GM12891 (cell line): Measurements from ENCODE around the gene PTPRT.

Experiments used
- DNase-seq: peaks from one replicate; pipeline ENCODE4 v3.0.0; 2011; ENCODE audit warnings: low spot score; ENCODE audit not compliant: insufficient read length
- FAIRE-seq: peaks from 2 replicates; lab custom pipeline; 2011; peaks lifted over from hg19 to GRCh38; lab: Jason Lieb, UNC
- PAX5 ChIP-seq: IDR thresholded peaks from 2 replicates; pipeline ENCODE4 v1.6.1; 2011; ENCODE audit warnings: low read length, moderate library complexity, mild to moderate bottlenecking; ENCODE audit not compliant: insufficient read depth, severe bottlenecking
- POLR2A ChIP-seq: IDR thresholded peaks from 2 replicates; pipeline ENCODE4 v1.6.1; 2011; ENCODE audit warnings: low read depth, low read length, control low read depth
- POLR2AphosphoS5 ChIP-seq: IDR thresholded peaks from 2 replicates; pipeline ENCODE4 v1.6.1; 2011; ENCODE audit warnings: low read depth, low read length, control low read depth
- POU2F2 ChIP-seq: IDR thresholded peaks from 2 replicates; pipeline ENCODE4 v1.6.1; 2011; ENCODE audit warnings: low read depth, mild to moderate bottlenecking, control low read depth, low read length, moderate library complexity
- SPI1 ChIP-seq: IDR thresholded peaks from 2 replicates; pipeline ENCODE4 v1.6.1; 2011; ENCODE audit warnings: low read depth, low read length, control low read depth
- TAF1 ChIP-seq: IDR thresholded peaks from 2 replicates; pipeline ENCODE4 v1.6.1; 2011; ENCODE audit warnings: low read depth, low read length, control low read depth

Gene PTPRT

DNA sequence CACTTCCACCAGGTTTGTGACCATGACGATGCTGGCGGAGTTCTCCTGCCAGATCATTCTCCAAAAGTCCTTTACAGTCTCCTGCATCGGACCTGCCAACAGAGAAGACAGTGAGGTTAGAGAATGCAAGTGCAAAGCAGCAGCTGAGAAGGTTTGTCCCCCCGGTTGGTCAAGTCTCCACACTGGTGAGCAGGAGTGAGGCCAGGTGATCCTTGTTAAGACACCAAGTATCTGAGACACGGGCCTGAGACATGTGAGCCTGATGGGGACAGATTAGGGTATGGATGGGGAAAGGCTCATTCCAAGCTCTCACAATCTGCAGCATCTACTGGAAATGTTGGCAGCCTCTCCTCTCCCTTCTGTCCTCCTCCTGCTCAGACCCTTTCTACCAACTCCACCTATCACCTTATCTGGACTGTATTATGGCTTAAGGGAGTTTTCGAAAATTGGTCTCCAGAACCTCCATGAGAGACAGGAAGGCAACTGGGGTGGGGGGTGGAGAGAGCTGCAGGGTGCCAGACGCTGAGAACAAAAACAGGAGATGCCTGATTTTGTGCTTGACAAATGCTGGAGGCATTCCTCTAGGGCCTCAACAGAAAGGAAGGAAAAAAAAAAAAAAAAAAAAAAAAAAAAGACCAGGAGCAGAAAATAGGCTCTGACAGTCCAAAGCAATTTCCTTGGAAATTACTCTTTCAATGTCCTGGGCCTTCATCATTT, 1071.1 kb downstream of the PTPRT start:
- DNase-seq (no peak), FAIRE-seq (no peak)
- TF ChIP-seq POU2F2 (no peak), SPI1 (no peak), PAX5 (no peak)

DNA sequence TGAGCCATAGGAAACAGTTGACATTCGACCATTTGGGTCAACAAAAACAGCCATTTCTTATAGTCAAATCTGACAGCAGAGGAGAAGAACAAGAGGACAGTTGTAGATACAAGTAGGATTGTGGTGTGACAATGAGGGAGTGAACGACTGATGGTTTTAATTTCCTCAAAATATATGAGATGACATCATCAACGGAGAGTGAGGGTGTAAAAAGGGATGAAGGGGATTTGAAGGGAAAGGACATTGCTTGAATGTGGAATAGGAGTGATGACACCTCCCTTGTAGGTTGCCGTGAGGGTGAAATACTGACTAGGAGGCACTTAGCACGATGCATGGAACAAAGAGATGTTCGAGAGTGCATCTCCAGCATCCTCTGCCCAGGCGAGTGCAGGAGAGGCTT, 1071.7 kb downstream of the PTPRT start:
- TF ChIP-seq POLR2A: no peak
- no peak for TF ChIP-seq SPI1
- TF ChIP-seq POLR2AphosphoS5: no peak
- DNase-seq: no peak
- no peak for FAIRE-seq

DNA sequence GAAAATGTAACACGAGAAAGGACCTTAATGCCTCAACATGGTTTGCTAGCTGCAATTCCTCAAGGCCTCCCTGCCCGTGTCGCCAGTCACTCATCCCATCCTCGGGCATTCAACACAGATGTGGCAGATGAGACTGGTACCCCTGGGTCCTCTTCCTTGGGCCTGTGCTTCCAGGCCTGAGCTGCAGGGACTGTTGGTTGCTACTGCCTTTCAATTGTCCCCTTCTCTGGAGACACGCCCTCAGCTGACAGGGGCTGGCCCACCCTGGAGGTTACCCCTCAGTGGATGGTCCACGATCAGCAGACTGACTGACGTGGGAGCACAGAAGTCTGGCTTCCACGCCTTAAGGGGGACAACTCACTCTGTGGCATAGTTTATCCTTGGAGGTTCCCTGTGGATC, 1076.5 kb downstream of the PTPRT start:
- TF ChIP-seq SPI1 (no peak), POLR2AphosphoS5 (no peak), PAX5 (no peak), TAF1 (no peak), POU2F2 (no peak), POLR2A (no peak)
- FAIRE-seq (no peak), DNase-seq (no peak)

DNA sequence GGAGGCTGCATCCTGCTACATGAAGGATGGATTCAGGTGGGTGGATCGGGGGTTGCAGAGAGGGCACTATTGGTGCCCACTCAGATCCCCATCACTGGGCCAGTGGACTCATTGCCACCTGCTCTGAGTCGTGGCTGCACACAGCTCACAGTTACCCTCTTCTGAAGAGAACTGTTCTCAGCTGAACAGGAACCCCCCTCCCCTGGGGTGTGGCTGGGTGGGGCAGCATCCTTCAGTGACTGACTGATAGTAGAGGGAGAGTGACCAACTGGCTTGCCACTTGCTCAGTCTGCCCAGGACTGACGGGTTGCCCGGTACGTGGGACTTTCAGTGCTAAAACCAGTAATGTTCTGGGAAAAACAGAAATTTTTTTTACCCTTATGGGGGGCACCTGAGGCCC, 1077.5 kb downstream of the PTPRT start:
- TF ChIP-seq PAX5 (no peak), POLR2AphosphoS5 (no peak), POU2F2 (no peak), TAF1 (no peak), POLR2A (no peak), SPI1 (no peak)
- DNase-seq (no peak), FAIRE-seq (no peak)

DNA sequence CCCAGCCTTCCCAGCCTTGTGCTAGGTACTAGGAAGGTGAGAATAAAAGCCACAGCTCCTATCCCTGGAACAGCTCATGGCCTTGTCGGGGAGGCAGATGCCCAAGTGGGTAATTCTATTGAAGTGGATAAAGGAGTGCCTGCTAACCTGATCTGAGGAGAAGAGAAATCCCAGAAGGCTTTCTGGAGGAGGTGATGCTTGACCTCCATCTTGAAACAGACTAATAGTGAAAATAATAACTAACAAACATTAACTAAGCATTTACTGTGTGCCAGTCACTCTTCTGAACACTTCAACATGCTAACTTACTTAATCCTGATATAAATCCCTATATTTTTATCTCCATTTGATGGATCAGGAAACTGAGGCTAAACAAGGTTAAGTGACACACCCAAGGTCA, 1078.4 kb downstream of the PTPRT start:
- FAIRE-seq (no peak), DNase-seq (no peak)
- TF ChIP-seq POLR2A: no peak
- no peak for TF ChIP-seq SPI1
- TF ChIP-seq PAX5: no peak
- TF ChIP-seq POLR2AphosphoS5: no peak
- no peak for TF ChIP-seq POU2F2

DNA sequence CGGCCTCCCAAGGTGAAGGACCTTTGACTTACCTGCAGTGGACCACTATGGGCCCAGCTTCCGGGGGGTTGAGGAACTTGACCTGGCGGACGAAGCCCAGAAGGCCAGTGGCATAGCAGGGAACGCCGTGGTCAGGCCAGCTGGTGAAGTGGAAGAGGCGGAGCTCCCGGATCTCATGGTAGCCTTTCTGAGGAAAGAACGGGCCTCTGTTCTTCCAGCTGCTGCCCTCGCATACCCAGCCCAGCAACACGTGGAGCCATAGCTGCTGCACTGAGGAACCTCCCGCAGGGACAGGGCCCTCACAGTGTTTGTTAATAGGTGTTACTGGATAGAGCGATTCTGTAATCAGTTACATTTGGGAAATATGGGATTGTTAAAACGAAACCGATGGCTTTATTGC, 1079.4 kb downstream of the PTPRT start:
- no peak for TF ChIP-seq POLR2AphosphoS5
- no peak for TF ChIP-seq PAX5
- no peak for TF ChIP-seq TAF1
- no peak for TF ChIP-seq POLR2A
- TF ChIP-seq POU2F2: no peak
- no peak for TF ChIP-seq SPI1
- FAIRE-seq (no peak), DNase-seq (no peak)

DNA sequence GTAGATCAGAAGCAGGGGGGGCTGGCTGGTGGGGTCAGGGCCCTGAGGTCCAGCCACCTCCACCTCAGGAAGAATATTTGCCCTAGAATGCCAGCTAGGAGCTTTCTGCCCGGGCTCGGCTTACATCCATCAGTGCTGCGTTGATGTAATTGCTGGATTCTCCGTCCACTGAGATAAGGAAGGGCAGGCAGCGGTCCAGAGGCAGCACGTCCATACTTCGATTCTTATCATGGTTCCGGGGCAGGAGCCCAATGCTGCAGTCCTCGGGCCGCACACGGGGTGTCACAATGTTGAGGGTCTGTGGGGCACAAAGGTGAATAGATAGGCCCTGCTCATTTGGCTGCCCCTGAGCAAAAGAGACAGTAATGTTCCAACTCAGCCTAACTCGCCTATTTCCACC, 1087.7 kb downstream of the PTPRT start:
- FAIRE-seq (no peak), DNase-seq (no peak)
- TF ChIP-seq POLR2A: no peak
- TF ChIP-seq PAX5: no peak
- no peak for TF ChIP-seq SPI1
- no peak for TF ChIP-seq TAF1
- no peak for TF ChIP-seq POLR2AphosphoS5
- TF ChIP-seq POU2F2: no peak

DNA sequence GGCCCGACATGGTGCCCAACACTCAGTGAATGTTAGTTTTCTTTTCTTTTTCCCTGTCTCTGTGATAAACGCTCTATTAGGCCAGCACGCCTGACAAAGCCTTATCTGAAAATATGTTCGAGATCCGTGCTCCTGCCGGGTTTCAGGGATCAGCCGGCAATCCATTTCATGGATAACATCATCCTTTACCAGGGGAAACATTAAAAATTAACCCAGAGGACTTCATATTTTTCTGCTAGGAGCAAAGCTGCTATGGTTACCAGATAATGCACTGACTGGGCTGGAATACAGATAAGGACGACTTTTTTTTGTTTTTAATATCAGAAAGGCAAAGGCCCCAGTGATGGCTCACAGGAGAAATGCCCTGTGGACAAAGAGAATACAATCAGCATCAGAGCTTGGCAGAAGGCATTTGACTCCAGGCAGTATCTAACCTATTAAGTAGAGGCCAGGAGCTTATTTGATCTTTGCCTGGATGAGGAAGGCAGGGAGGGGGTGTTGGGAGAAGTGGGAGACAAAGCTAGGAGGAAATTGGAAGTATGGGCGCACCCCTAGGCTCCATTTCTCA, 1089.5 kb downstream of the PTPRT start:
- TF ChIP-seq PAX5 (no peak), POLR2AphosphoS5 (no peak), POLR2A (no peak), POU2F2 (no peak), TAF1 (no peak), SPI1 (no peak)
- DNase-seq: no peak
- FAIRE-seq: no peak

DNA sequence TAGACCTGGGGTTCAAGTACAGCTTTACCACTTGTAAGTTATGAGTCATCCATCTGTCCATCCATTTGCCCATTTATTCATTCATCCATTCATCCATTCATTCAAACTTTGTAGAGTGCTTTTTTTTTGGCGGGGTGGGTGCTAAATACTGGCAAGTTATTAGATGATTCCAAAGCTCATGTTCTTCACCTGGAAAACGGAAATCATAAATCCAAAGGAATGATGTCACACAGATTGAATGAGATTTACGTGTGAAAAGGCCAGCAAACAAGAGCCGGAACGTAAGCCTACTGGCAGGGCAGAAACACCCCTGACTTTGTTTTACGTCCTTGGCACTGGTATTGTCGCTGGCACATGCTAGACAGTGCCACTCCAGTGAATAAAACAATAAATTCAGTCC, 1090.6 kb downstream of the PTPRT start:
- TF ChIP-seq SPI1 (no peak), POU2F2 (no peak), POLR2AphosphoS5 (no peak), POLR2A (no peak), PAX5 (no peak), TAF1 (no peak)
- no peak for DNase-seq
- no peak for FAIRE-seq

DNA sequence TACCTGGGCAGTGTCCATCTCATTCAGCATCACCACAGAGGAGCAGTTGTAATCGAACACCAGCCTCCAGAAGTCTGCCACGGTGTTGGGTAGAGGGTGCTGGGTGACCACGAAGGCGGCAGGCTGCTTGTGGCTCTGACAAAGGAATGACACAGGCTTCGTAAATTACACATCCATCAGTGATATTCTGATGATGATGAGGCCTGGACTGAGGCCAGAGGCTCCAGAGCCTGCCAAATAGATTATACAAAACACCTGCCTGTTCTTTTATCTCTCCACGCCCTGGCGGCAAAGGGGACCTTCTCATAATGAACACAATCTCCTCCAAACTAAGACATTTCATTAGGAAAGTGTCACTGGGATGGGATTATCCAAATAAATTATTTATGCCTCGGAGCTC, 1091.3 kb downstream of the PTPRT start:
- TF ChIP-seq POLR2AphosphoS5 (no peak), SPI1 (no peak), POLR2A (no peak), TAF1 (no peak), PAX5 (no peak), POU2F2 (no peak)
- DNase-seq (no peak), FAIRE-seq (no peak)
